CD4-positive, alpha-beta T cell treated with Interleukin-17A for 1 hour (primary cell): ENCODE data around the gene KBTBD2.
"Not testable (repeated sequence)": the region's sequence is repeated elsewhere in the genome, so short reads cannot be mapped to it uniquely, and the experiment has no call there.

ENCODE experiments used
- DNase-seq: peaks from one replicate; pipeline ENCODE4 v3.0.0-alpha.2; 2020

Gene KBTBD2

DNA sequence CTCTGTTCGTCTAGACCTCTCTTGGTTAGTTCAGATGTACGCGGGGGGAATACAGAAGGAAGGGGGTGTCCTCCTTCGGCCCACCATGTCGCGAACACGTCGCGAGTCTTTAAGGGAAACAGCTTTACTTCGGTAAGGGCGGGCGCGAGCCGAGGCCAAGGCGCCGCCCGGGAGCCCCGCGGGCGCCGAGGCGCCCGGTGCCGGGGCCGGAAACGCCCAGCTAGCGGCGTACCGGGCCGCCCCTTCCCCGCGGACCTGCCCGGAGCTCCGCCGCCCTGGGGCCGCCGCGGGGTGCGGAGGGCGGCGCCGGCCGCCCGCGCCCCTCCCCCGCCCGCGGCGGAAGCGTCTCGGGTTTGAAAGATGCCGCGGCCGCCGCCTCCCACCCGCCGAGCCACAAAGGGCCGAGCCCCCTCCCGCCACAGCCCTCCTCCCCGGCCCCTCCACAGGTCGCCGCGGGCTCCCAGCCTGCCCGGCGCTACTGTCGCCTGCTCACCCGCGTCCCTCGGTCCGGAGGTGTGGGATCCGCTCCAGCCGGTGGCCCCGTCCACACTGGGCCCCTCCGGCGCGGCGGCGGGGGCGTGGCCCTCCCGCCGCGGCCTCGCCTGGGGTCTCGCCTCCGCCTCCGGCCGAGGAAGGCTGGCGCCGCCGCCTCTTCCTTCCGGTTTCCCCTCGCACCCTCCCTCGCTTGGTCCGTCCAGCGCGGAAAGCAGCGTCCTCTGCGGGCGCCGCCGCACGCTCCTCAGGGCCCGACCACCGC, at the start of gene KBTBD2:
Gene KBTBD2, minus strand, starts transcription at position 718 of the 757 bp plus-strand sequence. CDS start 12,156 bp downstream, outside the sequence.
- peak; percentile 90 for DNase-seq

DNA sequence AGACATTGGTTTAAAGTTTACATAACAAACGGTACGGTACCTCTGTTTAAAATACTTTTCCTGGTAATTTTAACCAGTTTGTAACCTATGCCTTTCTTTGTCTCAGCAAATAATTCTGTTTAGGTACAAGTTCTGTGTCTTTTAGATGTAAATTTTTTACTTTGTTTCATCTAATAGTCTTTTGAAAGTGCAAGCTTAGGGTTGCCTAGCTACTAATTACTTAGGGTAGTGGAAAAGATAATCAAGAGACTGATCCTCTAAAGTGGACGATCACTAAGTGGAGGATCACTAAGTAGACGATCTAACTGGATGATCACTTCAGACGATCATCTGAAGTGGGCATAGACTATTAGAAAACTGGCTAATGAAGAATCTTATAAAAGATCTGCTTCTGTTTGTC, 49.6 kb upstream of the KBTBD2 start:
- no peak for DNase-seq

DNA sequence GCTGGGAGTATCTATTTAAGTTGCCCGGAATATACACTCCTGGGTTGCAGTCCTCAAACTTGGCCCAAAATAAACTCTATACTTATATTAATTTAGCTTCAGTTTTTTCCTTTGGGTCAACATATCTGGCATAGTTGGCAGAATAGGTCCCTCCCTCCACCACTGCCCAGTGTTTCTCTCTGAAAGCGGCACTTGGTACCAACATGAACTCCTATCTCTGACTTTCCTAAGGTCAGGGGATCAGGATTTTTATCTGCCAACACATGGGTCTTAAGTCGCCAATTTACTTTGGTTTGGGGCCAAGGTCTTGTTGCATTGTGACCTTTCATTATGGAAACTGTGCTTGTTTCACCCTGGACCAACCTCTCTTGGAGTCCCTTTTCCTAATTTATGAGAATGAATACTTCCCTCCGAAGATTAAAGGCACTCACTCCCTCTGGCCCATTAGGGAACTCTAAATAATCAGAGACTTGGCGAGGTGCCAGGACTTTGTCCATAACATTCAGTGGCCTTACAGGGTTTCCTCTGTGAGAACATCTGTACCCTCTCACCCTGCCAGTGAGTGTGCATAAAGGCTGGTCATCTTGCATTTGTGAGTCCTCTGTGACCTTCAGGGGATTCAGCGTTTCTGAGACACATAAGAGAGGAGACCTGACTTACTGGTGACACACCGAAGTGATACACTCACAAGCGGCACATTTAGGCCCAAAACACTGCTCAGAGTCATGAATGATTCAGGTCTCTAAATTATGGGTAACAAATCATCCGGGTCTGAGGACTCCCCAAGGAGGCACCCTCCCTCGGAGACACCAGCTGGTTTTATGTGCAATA, 46.0 kb upstream of the KBTBD2 start:
- DNase-seq: no peak

DNA sequence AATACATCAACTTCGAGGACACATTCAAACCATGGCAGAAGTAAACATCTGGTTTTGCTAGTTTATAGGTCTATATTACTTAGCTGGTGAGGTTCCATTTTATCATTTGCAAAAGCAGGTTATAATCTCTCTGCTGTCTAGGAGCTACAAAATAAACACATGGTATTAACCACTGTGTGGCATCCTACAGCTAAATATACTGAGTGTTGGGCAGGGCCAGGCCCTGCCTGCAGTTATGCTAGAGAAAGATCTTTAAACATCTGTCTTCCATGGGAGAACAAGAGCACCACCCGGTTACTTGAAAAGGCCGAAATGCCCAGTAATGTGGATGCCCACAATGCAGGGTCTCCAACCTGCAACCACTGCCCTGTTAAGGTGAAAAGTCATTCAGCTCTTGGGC, 45.1 kb upstream of the KBTBD2 start:
- DNase-seq: no peak

DNA sequence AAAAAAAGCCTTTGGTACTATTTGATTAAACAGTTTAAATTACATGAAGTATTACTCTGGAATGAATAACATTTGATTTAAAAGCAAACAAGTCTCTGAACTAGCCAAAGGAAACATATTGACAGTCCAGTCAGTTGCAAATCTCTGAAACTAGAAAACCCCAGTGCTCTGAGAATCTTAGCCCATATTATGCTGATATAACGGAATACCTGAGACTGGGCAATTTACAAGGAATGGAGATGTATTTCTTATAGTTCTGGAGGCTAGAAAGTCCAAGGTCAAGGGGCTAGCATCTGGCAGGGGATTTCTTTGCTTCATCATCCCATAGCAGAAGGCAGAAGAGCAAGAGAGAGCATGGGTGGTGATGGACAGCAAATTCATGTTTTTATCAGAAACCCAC, 44.0 kb upstream of the KBTBD2 start:
- DNase-seq: no peak

DNA sequence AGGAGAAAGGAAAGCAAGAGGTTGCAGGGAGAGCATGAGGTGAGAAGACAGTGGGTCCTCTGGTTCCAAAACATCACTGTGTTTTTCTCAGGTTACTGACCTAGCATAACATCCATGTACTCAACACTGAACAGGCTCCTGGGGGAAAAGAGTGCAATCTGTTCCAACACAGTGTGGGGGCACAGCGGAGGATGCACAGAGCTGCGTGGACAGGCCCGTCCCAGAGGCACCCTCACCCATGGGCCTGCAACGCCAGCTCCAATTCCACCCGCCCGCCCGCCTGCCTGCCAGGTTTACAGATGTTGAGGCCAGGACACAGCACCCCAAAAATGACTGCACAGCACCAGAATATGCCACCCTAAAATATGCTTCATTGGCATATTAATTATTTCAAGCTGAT, 38.8 kb upstream of the KBTBD2 start:
- DNase-seq: no peak

DNA sequence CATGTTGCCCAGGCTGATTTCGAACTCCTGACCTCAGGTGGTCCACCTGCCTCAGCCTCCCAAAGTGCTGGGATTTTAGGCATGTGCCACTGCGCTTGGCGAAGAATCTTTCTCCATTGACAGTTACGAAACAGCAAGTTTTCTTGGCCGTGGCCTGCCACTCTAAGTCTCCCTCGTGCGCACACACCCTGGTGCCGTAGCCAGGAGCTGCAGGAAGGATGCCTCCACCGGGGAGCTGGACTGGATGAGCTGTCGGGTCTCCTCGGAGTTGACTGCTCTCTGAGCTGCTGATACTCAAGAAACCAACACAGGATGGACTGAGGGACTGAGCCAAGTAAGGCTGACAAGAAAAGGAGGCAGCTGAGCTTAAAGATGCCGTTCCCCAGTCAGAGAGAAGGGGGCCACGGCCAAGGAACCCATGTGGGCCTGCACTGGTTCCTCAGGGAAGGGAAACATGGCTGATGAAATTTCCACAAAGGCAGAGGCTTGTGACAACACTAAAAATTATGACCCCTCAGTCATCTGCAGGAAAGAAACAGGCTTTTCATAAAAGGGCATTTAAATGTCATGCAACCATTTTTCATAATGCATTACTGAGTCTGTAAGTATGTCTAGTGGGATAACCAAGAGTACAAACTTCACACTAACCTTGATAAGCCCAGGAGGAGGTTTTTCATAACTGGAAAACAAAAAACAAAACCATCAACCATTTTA, 38.0 kb upstream of the KBTBD2 start:
- no peak for DNase-seq

DNA sequence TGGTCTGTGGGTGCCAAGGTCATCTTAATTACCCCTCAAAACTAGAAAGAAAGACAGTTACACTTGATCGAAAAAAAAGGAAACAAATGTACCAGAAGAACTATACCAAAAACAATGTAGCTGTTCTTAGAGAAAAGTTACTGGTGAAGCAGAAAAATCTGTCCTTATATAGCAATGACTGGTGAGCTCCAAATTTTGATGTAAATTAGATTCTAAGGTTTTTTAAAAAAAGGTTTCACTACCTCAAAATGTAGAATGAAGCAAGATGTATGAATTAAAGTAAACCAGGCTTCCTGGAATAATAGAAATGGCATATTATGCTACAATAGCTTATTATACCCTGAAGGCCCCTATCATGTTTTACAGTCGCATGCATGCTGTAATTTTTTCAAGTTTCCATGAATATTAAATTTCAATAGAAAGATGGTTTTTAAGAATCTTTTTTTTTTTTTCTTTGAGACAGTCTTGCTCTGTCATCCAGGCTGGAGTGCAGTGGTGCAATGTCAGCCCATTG, 37.3 kb upstream of the KBTBD2 start:
- DNase-seq: no peak

DNA sequence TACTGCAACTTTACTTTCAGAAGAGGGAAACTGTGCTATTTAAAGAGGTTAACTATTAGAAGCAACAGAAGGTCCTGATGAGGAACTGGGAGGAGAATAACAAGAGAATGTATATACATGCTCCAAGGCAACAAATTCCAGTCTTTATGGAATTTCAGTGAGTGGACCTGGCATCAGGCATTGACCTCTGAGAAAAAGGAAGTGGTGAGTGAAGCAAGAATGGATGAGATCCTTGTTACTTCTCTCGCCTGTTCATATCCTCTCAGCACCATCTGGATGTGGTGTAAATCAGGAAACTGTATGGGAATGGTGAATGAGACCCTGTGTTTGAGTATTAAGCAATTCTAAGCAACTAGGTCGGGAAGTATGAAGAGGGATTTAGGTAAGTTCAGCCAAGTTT, 30.3 kb upstream of the KBTBD2 start:
- no peak for DNase-seq

DNA sequence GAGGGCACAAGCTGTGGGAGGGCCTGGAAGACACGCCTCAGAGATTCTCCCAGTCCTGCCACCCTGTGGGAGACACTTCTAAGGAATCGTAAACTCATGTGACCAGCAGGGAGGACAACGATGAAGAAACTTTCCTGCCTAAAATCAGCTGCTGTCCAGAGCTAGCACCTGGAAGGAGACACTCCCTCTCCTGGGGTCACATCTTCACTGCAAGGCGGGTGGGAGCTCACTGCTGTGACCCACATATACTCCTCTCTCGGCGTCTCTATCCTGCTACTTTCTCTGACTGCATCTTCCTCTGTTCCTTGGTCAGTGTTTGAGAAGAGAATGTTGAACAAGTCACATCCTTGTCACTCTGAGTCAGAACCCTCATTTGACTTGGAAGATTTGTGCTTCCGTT, 25.4 kb upstream of the KBTBD2 start:
- not testable (repeated sequence) for DNase-seq

DNA sequence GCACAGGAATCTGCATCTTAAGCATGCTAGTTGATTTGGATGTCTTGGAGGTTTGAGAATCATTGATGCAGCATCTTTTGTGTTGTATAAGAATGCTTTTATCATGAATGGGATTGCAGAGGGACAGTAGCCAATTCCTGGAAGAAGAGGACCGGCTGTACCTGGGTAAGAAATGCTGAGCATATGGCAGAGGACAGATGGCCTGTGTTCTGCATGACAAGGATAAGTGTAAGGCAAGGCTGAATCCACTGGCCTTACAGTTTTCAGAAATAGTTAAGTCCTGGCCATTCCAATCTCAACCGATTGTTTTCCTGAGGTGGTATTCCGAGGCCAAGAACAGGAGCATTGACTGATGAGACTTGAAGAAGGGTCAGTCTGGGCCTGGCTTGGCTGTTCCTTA, 24.4 kb upstream of the KBTBD2 start:
- no peak for DNase-seq

DNA sequence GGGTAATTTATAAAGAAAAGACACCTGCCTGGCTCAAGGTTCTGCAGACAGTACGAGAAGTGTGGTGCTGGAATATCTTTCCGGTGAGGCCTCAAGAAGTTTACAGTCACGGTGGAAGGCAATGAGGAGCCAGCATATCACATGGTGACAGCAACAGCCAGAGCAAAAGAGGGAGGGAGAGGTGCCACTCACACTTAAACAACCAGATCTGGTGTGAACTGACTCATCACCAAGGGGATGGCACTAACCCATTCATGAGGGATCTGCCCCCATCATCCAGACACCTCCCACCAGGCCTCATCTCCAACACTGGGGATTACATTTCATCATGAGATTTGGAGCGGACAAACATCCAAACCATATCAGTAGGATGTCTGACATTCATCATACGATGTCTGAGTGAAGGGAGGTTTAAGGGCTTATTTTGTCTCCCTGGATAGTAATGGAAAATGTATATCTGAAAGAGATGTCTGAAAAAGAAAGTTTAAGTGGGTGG, 23.5 kb upstream of the KBTBD2 start:
- no peak for DNase-seq

DNA sequence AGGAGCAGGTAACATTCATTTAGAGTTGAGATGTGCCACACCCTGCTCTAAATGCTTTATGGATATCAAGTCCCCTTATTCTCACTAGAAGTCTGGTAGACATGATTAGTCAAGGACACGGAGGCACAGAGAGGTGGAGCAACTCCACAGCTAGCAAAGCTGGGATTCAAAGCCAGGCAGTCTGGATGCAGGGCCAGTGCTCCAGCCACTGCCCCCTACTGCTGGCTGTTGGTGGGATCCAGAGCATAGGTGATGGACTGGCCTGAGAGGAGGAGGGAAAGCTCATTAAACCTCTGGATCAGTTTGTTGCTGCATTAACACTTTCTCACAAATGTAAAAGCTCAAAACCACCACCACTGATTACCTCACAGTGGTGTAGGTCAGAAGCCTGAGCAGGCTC, 22.6 kb upstream of the KBTBD2 start:
- DNase-seq: no peak

DNA sequence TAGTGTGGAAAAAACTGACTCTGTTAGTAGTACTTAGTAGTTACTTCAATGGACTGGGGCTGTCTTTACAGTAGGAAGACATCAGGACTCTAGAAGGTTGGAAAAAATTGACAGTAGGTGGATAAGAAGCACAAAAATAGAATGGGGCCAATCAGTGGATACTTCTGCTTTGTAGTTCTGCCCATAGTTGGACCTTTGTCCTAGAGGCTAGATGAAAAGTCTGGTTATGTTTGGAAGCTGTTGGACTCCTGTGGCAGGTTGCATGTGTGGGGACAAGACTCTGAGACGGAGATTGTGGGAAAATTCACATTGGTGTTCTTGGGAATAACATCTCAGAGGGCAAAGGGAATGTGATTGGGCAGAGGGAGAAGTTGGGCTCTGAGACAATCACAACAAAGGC, 18.6 kb upstream of the KBTBD2 start:
- no peak for DNase-seq

DNA sequence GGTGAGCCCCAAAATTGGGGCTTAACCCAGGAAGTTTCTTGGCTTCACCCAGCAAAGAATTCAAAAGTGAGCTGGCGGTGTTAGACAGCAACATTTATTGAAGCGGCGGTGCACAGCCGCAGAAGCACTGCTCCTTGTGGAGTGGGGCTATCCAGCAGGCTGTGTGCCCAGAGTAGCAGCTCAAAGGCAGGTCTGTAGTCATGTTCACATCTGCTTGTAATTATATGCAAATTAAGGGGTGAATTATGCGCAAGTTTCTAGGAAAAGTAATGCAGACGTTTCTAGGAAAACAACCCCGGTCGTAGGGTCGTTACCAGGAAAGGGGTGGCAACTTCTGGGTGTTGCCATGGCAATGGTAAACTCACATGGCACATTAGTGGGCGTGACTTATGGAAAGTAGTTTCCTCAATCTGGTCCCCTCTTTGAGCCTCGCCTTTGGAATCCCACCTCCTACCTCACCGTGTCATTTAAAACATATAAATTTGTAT, 13.7 kb upstream of the KBTBD2 start:
- DNase-seq: peak; percentile 95

DNA sequence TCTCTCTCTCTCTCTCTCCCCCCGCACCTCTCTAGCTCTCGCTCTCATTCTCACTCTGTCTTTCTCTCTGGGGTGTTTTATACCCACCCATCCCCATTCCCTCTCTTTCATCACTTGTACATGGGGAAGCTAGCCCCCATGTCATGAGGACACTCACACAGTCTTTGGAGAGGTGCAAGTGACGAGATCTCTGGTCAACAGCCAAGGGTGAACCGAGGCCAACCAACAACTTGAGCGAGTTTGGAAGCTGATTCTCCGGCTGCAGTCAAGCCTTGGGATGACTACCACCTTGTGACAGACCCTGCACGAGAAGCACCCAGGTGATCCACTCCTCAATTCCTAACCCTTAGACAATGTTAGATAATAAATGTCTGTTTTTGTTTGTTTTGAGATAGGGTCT, 10.1 kb upstream of the KBTBD2 start:
- no peak for DNase-seq

DNA sequence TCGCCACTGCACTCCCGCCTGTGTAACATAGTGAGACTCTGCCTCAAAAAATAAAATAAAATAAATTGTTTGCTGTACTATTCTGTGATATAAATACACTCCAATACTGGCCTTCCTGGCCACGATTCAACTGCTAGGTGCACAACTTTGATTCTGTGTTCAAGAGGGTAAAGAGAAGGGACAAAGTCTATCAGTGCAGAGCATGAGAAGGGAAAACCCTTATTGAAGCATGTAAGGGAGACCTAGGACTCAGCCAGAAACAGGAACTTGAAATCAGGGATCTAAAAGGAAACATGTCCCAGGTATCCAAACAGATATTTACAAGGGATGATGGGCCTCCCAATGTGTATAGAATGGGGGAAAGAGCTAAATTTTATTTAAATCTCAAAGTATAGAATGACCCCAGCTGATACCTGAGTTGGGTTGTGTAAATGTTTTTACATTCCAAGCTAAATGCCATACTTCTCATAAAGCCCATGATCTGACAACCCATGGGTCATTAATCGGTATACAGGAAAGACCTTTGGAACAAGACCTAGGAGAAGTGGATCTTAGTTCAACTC, 9.0 kb upstream of the KBTBD2 start:
- DNase-seq: no peak

DNA sequence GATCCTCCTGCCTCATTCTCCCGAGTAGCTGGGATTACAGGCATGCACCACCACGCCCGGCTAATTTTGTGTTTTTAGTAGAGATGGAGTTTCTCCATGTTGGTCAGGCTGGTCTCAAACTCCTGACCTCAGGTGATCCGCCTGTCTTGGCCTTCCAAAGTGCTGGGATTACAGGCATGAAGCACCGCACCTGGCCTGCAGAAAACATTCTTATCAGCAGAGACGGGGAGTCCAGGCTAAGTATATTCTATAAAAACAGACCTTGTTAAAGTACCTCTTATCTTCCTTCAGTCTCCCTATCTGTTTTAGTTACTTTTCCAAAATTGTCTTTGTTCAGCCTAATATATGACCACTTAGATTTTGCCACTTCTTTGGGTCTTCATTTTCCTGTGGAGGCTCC, 5.8 kb upstream of the KBTBD2 start:
- not testable (repeated sequence) for DNase-seq

DNA sequence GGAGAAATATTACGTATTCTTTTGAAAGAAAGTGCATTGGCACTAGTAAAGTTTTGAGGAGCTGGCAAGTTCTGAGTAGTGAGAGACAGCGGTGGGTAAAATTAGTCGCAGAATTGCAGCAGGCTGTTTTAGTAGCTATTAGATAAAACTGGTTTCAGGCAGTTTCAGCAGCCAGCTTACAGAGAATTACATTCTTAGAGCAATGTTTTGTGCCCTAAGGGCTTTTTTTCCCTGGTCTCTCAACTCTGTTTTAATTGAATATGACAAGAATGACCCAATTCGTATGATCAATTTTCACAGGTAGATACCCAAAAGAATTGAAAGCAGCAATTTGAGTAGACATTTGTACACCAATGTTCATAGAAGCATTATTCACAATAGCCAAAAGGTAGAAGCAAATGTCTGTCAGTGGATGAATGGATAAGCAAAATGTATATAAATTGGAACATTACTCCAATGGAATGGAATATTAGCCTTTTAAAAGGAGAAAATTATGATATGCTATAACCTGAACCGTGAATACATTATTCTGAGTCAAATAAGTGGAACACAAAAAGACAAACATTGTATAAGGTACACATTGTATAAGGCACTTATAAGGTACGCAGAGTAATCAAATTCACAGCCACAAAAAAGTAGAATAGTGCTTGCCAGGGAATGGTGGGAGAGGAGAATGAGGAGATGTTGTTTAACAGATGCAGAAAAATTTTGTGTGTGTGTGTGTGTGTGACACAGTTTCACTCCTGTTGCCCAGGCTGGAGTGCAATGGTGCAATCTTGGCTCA, 5.2 kb upstream of the KBTBD2 start:
- no peak for DNase-seq

DNA sequence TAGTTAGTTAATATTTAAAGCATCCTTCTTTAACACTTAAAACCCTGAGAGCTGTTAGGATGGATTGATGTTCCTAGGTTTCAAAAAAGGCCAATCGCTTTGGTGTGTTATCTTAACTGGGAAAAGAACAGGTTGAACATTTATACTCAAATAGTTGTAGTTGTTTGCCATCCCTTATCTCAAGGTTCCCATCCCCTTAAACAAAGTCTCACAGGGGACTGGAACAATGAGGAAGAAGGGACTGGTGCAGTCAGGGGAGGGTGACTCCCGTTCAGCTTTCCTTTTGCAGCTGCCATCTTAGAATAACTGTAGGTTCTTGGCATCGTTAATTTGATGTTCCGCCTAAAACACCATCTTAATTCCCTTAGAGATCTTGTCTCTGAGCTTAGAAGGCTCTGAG, 2.6 kb upstream of the KBTBD2 start:
- no peak for DNase-seq

DNA sequence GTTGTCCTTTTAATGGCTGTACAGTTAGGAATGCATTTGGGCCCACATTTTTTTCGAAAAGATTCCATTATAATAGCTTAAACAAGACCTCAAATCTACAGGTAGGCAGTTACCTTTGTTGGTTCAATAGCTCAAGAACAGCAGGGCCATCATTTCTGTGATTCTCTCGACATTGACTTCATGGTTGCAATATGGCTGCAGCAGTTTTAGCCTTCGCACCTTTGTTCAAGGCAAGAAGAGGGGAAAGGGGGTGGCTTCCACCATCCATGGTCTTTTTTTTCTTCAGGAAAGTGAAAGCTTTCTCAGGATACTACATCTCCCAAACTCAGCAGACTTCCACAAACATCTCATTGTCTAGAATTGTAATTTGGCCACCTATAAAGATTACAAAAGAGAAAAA, 2.2 kb upstream of the KBTBD2 start:
- no peak for DNase-seq

DNA sequence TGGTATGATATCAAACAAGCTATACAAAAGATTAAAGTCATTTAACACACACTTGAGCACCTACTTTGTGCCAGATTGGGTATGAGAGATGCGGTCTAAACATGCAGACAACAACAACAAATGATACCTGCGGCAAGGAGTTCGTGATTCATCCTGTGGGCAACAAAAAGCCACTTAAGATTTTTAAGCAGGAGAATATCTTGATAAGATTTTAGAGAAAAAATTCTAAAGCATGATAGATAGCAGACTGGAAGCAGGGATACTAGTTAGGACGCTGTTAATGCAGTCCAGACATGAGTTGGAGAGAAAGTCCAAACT, 1.6 kb upstream of the KBTBD2 start:
- peak; percentile 52 for DNase-seq
